HK-2 (cell line): ENCODE data around the gene CENPX.

Experiments
- DNase-seq: peaks from one replicate; pipeline ENCODE4 v3.0.0-alpha.2; 2018; ENCODE audit not compliant: unreplicated experiment

Gene CENPX

GRCh38 chr17:82023447-82024241 is 966 bp upstream of the CENPX start:
- DNase-seq, result peak; percentile 48

GRCh38 chr17:82022981-82023446 is 336 bp upstream of the CENPX start, which contains the start of gene LRRC45:
LRRC45 (plus strand) TSS chr17:82023305; CDS start chr17:82023644, 339 bp downstream.
- peak; percentile 100 for DNase-seq

GRCh38 chr17:82021900-82022309 is 773 bp downstream of the CENPX start:
- DNase-seq, result peak; percentile 33

- DNase-seq, result peak; percentile 76
Observed at GRCh38 chr17:82021107-82021899, 1.4 kb downstream of the CENPX start.

- DNase-seq, result no peak
Observed at GRCh38 chr17:82020572-82021106, 2.0 kb downstream of the CENPX start.

GRCh38 chr17:82019690-82020571 is 2.7 kb downstream of the CENPX start:
- peak; percentile 68 for DNase-seq

- DNase-seq, result no peak
Observed at GRCh38 chr17:82018989-82019689, 3.5 kb downstream of the CENPX start.

- no peak for DNase-seq
Observed at GRCh38 chr17:82018152-82018988, 4.3 kb downstream of the CENPX start.

GRCh38 chr17:82017612-82018151 is 5.0 kb downstream of the CENPX start:
- DNase-seq, result no peak

- no peak for DNase-seq
Observed at GRCh38 chr17:82016875-82017459, 5.7 kb downstream of the CENPX start.

- DNase-seq, result no peak
Observed at GRCh38 chr17:82016061-82016874, 6.4 kb downstream of the CENPX start.

- no peak for DNase-seq
Observed at GRCh38 chr17:82015311-82015971, 7.2 kb downstream of the CENPX start.

- DNase-seq, result no peak
Observed at GRCh38 chr17:82014971-82015310, 7.7 kb downstream of the CENPX start.

GRCh38 chr17:82014432-82014831 is 8.2 kb downstream of the CENPX start:
- no peak for DNase-seq

GRCh38 chr17:82013772-82014321 is 8.8 kb downstream of the CENPX start:
- DNase-seq, result no peak

- DNase-seq, result no peak
Observed at GRCh38 chr17:82013341-82013740, 9.3 kb downstream of the CENPX start.

- no peak for DNase-seq
Observed at GRCh38 chr17:82012640-82013295, 9.9 kb downstream of the CENPX start.
